GM23338 (cell line): ENCODE measurements around the gene UBE3B.

Source experiments
- CREB1 ChIP-seq: fragments of 250-450 bp; sonication (Bioruptor Pico); IDR thresholded peaks from 2 replicates; pipeline ENCODE4 v1.5.0; 2020; ENCODE audit warnings: low read depth, mild to moderate bottlenecking, moderate library complexity
- EZH2phosphoT487 ChIP-seq: fragments of 200-600 bp; sonication (generic); IDR thresholded peaks from one replicate; pipeline ENCODE4 v1.8.1; 2018; ENCODE audit warnings: antibody characterized with exemption; ENCODE audit not compliant: unreplicated experiment
- POLR2AphosphoS5 ChIP-seq: IDR thresholded peaks from 2 replicates; pipeline ENCODE4 v1.6.1; 2016; ENCODE audit warnings: antibody characterized with exemption, low read depth
- TF ChIP-seq, protein P1 (sequence below), 2 experiments: fragments of 200-600 bp in 1 of 2; sonication (generic) in 1 of 2; conservative IDR thresholded peaks; 2 replicates each; pipeline versions ENCODE4 v1.5.1 to v1.6.1; 2016 to 2017; ENCODE audit warnings: antibody characterized with exemption in 2 of 2, low read depth in 2 of 2, mild to moderate bottlenecking in 2 of 2, moderate library complexity in 1 of 2
- TF ChIP-seq, protein P2 (sequence below): IDR thresholded peaks from one replicate; pipeline ENCODE4 v1.6.1; 2018; ENCODE audit warnings: antibody characterized with exemption; ENCODE audit not compliant: unreplicated experiment

DNA sequence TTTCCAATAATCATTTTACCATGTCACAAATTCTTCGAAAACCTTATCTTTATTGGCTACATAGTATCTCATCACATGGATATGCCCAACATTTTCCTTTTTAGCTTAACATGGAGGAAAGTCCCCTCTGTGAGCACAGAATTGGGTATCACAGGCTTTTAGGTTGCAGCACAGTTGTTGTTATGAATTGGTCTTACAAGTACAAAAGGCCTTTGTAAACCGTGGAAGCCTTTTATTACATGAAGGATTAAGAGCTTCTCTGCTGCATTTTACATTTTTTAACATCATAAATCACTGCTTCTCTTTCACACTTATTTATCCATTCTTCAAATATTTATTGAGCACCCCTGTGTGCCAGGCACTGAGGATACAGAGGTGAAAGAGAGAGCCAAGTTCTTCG, 26.2 kb downstream of the UBE3B start:
- TF ChIP-seq, protein P1, sequence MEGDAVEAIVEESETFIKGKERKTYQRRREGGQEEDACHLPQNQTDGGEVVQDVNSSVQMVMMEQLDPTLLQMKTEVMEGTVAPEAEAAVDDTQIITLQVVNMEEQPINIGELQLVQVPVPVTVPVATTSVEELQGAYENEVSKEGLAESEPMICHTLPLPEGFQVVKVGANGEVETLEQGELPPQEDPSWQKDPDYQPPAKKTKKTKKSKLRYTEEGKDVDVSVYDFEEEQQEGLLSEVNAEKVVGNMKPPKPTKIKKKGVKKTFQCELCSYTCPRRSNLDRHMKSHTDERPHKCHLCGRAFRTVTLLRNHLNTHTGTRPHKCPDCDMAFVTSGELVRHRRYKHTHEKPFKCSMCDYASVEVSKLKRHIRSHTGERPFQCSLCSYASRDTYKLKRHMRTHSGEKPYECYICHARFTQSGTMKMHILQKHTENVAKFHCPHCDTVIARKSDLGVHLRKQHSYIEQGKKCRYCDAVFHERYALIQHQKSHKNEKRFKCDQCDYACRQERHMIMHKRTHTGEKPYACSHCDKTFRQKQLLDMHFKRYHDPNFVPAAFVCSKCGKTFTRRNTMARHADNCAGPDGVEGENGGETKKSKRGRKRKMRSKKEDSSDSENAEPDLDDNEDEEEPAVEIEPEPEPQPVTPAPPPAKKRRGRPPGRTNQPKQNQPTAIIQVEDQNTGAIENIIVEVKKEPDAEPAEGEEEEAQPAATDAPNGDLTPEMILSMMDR (conservative IDR thresholded peaks at IDR 0.05; ENCODE audit: low read depth in 2 of 2) = no peak
- TF ChIP-seq EZH2phosphoT487 (no peak), POLR2AphosphoS5 (no peak), CREB1 (no peak)
- TF ChIP-seq, protein P2, sequence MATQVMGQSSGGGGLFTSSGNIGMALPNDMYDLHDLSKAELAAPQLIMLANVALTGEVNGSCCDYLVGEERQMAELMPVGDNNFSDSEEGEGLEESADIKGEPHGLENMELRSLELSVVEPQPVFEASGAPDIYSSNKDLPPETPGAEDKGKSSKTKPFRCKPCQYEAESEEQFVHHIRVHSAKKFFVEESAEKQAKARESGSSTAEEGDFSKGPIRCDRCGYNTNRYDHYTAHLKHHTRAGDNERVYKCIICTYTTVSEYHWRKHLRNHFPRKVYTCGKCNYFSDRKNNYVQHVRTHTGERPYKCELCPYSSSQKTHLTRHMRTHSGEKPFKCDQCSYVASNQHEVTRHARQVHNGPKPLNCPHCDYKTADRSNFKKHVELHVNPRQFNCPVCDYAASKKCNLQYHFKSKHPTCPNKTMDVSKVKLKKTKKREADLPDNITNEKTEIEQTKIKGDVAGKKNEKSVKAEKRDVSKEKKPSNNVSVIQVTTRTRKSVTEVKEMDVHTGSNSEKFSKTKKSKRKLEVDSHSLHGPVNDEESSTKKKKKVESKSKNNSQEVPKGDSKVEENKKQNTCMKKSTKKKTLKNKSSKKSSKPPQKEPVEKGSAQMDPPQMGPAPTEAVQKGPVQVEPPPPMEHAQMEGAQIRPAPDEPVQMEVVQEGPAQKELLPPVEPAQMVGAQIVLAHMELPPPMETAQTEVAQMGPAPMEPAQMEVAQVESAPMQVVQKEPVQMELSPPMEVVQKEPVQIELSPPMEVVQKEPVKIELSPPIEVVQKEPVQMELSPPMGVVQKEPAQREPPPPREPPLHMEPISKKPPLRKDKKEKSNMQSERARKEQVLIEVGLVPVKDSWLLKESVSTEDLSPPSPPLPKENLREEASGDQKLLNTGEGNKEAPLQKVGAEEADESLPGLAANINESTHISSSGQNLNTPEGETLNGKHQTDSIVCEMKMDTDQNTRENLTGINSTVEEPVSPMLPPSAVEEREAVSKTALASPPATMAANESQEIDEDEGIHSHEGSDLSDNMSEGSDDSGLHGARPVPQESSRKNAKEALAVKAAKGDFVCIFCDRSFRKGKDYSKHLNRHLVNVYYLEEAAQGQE = no peak
